Renal pelvis (tissue), 4 donors: Measurements from ENCODE around the gene HNRNPA3. TPM values are rescaled to one million over a fixed set of nuclear protein-coding genes. Genes with fewer than 3 reads are reported as not detected.
"Not testable (repeated sequence)": the region's sequence is repeated elsewhere in the genome, so short reads cannot be mapped to it uniquely, and the experiment has no call there.

Experiments
- DNase-seq: peaks from one replicate; pipeline ENCODE4 v3.0.0-alpha.2; 2013
- polyA plus RNA-seq, 3 donors: library from polyadenylated mRNA; unstranded; fragments of 120-200 nt; gene quantifications; one replicate each; pipeline ENCODE4 v1.2.1, GENCODE V29; 2013; ENCODE audit not compliant: insufficient read length in 3 of 3

HNRNPA3 gene
- polyA plus RNA-seq, 3 donors: 592 to 721 (median 690) TPM

DNA sequence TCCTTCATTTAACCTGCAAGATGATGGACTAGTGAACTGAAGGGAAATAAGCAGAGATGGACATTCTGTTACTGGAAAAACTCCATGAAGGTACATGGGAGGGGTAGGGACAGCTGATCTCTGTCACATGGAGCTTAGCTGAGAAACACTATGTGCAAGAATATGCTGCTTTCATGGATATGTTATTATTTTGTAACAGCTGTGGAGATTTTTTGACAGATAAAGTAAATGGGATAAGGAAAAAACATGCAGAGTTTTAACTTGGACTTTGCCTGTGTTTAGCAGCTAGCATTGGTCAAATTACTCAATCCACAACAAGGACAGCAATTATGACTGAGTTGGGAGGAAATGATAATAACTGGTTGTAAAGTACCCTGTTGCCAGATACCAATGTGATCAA is 28.7 kb upstream of the HNRNPA3 start:
- DNase-seq: no peak

DNA sequence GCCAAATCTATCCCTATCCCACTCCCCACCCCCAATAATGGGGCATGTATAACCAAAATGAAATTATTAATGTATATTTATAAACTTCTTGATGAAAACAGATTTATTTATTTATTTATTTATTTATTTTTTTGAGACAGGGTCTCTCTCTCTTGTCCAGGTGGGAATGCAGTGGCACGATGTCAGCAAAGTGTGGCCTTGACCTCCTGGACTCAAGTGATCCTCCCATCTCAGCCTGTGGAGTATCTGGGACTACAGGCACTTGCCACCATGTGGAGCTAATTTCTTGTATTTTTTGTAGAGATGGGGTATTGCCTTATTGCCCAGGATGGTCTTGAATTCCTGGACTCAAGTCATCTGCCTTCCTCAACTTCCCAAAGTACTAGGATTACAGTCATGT is 28.0 kb upstream of the HNRNPA3 start:
- no peak for DNase-seq

DNA sequence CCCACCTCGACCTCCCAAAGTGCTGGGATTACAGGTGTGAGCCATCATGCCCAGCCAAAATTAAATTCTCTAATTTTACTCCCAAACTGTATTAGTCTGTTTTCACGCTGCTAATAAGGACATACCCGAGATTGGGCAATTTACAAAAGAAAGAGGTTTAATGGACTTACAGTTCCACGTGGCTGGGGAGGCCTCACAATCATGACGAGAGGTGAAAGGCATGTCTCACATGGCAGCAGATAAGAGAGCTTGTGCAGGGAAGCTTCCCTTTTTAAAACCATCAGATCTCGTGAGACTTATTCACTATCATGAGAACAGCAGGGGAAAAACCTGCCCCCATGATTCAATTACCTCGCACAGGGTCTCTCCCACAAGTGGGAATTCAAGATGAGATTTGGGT is 26.6 kb upstream of the HNRNPA3 start:
- not testable (repeated sequence) for DNase-seq

DNA sequence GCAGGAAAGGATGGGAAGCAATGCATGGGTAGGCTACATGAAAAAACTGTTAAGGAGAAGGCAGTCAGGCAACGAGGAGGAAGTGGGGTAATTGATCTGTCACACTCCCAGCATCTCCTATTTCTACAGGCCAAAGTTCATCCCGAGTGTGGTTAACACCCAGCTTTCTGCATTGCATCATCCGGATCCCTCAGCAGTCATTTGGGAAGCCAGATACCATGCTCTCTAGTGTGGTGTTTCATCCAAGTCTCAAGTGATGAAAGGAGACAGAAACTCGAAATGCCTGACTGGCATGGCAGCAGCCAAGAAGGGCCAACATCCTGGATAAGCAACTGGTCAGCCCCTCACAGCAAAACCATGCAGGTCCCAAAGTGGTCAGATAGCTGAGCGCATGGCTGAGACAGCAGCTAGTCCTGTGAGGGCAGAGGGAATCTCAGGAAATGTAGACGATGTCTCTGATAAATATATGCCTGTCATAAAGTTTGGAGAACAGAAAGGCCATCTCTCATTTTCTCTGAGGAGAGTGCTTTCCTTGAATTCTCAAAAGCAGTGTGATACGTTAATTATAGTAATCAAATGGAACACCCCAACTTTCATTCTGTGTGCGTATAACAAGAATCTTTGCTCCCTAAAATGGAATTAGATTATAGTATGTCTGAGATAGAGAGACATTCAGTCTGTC is 24.8 kb upstream of the HNRNPA3 start:
- peak; percentile 75 for DNase-seq

DNA sequence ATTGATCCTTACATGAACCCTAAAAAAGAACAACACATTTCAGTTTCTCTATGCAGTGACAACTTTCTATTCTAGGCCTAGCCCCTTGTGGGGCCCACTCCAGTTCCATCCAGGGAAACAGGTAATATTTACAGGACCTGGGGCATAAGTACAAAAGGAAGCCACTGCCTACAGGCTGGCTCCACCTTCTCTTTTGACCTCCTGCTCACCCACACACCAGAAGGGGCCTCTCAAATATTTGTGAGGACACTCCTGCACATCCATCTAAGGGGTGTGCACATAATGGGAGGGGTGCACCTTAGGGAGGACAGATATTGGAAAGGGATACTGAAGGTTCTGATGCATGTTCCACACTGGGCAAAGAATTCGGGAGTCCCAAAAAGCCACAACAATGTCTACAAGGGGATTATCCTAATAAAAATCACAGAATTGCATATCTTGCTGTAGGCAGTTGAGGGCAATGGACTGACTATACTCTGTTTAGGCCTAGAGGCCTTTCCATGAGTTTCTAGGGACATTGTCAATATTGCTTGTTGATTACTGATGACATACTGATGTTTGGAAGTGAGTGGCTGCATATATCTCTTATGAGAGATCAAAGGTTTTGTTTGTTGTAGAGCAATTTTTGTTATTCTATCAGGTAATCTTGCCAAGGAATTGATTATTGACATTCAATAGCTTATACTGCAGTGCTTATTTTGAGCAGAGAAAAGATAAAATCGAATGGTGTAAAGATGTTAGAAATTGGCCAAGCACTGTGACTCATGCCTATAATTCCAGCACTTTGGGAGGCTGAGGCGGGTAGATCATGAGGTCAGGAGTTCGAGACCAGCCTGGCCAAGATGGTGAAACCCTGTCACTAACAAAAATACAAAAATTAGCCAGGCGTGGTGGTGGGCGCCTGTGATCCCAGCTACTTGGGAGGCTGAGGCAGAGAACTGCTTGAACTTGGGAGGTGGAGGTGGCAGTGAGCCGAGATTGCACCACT is 23.8 kb upstream of the HNRNPA3 start:
- DNase-seq: no peak

DNA sequence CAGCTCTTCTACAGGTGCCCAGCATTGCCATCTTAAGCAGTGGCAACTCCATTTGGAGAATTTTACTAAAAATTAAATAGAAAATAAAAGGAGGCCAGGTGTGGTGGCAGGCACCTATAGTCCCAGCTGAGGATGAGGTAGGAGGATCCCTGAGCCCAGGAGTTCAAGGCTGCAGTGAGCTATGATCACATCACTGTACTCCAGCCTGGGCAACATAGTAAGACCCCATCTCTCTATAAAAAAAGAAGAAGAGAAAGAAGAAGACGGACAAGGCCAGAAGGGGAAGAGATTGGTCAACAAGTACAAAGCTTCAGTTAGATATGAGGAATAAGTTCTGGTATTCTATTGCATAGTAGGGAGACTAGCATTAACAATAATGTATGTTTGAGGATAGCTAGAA is 21.7 kb upstream of the HNRNPA3 start:
- no peak for DNase-seq

DNA sequence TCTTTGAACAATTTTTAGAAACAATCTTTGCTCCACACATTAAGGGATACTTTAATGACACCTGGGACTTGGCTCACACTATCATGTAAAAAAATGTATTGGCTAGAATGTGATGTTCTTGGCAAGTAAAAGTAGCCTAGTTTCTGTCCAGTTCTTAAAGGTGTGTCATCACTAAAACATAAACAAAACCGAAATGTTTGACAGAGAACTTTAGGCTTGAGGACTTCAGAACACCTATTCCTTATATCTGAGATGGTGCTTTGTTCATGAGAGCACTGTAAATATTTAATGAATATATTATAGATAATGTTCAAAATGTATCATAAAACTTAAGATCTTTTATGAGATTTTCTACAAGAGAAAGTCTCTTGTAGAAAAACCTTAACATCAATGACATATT is 19.8 kb upstream of the HNRNPA3 start:
- DNase-seq: no peak

DNA sequence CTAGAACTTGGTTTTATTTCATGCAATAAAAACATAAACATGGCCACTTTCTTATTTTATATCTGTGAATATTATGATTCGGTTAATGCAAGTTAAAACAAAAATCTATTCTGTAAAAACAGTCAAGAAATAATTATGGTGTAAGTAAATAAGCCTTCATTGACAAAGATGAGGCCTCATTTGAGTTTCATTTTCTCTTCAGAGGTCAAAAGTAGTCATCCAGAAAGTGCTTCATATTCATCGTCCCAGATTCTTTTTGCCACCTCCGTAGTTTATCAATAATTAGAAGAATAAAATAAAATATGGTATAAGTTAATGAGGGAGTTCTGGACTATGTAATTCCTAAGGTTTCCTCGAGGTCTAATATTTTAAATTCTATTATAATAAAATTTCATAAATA is 19.4 kb upstream of the HNRNPA3 start:
- DNase-seq: no peak

DNA sequence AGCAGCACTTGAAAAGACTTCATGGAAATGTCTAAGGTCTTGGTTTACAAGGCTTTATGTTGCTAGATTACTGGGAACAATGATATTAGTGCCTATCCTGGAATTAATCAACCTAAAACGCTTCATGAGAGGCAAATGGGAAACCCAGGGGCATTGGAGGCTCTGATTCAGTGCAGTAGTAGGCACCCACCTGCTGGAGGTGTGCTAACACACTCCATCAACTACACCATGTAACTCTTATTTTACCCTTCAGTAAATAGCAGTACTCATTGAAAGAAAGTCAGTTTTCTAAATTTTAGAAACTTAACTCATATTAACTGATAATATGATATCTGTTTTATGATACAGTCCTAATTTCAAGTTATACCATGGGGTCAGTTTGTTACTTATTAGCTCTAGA is 17.4 kb upstream of the HNRNPA3 start:
- DNase-seq: no peak

DNA sequence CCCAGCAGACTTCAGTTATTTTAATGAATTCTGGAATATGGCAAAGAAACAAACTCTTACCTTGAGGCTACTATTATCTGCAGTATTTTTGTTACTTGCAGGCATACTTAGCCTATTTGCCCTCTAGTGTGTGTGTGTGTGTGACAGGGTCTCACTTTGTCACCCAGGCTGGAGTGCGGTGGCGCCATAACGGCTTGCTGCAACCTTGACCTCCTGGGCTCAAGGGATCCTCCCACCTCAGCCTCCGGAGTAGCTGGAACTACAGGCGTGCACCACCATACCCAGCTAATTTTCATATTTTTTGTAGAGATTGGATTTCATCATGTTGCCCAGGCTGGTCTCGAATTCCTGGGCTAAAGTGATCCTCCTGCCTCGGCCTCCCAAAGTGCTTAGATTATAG is 12.2 kb upstream of the HNRNPA3 start:
- DNase-seq: not testable (repeated sequence)

DNA sequence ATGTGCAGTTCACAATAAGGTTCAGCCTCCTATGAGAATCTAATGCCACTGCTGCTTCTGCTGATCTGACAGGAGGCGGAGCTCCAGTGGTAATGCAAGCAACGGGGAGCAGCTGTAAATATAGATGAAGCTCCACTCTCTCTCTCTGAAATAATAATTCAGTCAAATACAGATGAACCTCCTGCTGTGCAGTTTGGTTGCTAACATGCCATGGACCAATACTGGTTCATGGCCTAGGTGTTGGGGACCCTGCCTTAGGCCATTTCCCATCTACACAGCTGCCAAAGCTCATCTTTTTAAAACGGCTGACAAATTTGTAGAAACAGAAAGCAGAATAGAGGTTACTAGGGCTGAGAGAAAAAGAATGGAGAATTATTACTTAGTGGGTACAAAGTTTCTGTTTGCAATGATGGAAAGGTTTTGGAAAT is 10.7 kb upstream of the HNRNPA3 start:
- no peak for DNase-seq

DNA sequence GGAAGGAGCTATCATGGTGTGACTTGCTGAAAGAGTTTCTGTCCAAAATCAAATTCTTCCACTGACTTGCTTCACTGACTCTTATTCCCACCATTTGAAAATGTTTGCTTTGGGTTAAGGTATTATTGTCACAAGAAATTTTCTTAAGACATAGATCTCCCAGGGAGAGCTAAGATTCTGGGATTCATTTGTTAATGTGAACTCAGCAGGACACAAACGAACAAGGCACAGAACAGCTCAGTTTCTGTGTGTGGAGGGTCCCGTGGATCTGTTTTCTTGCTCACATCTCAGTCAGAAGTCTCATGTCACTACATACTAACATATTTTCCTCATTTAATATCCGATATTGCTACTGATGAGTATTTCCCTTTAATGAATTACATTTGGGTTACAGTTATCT is 8.2 kb upstream of the HNRNPA3 start:
- DNase-seq: no peak

DNA sequence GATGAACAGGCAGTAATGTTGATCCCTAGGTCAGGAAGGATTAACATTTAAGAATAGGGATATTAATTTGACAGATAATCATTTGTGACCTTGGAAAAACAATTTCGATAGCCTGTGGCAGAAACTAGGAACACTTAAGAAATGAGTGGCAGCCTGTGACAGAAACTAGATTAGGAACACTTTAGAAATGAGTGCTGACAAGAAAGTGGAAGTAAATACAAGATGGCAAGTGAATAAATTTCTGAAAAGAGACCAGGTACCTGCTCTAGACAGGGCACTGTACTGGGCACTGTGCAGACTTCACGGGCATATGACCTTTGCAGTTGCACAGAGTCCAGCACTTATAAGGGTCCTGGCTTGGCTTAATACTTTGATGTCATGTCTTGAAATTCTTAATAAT is 5.5 kb upstream of the HNRNPA3 start:
- no peak for DNase-seq

DNA sequence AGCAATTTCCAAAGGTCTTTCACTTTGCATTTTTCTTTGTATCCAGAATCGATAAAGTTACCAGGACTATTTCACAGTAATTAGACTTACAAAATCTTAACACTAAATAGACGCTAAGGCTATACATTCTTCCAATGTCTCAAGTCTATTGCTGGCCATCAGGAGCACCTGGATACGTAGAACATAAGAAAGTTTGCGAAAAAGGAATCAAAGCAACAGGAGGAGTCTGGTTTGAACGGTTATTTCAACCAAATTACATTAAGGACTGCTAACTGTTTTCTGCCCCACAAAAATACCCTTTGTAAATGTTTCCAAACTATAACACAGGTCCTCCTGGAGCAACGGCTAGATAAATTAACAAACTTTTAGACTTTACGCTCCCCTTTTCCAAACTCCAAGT is 1.4 kb upstream of the HNRNPA3 start:
- DNase-seq: no peak

DNA sequence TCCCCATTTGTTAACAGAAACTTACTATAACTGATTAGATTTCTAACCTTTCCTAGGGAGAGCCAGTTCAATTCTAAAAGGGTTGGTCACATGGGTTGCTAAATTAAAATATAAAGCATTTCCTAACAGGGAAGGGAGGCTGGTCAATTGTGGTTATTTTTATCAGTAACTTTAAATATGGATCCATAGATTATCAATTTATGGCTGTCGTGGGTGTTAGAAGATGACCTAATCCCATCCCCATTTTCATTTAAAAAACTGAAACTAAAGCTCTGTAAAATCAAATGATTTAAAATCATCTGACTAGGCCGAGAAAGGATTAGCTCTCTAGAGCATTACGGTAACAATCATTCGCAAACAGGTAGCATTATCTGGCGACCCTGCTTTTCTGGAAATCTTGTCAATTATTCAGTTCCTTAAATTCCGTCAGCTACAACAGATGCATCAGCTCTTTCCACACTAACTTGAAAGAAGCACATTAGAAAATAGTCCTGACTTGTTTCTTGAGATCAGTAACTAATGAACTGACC is 953 bp upstream of the HNRNPA3 start:
- DNase-seq: no peak

DNA sequence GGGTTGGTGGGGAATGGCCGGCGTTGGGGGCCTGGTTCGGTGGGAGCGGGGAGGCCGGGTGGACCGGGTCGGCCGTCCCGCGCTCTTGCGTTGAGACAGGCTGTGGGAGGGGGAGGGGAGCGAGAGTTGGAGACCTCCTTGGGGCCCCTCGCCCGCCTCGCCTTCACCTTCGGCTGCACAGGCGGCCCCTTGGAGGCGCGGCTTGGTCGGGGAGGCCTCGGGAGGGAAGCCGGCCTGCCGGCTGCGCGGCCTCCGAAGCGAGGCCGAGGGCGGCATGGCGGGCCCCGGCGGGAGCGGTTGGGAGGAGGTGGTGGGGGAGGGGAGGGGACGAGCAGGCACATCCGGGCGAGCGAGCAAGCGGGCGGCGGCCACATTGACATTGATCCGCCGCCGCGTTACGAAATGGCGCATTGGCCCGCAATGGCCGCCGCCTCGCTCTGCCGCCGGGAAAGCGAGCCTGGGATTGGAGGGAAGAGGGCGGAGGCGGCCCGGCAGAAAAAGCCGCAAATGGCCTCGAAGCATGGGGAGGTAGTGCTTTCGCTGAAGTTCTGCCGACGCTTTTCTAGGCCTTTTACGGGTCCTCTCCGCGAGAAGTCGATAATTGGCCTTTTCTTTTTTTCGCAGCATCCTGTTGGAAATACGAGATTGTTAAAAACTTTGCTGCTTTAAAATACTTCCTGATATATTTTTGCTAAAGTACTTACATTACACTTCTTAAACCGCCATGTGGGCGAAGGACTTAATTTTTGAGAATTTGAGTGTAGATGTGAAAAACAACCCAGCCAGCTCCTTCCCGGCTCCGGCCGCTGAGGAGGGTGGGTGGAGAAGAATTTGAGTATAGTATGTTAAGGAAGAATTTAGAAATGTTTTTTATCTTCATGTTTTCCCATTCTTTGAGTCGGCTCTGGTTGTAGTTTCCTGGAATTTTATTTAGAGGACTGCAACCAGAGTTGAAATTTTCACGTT is 580 bp downstream of the HNRNPA3 start:
- DNase-seq: peak; percentile 86

DNA sequence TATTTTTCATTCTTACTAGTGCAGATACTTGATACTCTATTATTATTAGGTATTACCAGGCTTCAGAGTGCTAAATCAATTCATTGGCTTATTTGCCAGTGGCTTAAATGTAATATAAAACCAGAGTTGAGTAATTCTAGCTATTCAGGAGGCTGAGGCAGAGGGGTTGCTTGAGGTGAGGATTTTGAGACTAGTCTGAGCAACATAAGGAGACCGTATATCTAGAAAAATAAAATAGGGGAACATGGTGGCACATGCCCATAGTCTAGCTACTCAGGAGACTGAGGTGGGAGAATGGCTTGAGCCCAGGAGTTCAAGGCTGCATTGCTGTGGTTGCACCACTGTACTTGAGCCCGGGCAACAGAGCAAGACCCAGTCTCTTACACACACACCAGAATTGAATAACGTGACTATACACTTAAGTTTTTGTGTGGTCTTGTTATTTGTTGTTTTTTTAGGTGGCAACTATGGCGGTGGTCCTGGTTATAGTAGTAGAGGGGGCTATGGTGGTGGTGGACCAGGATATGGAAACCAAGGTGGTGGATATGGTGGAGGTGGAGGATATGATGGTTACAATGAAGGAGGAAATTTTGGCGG is 4.8 kb downstream of the HNRNPA3 start:
- no peak for DNase-seq

DNA sequence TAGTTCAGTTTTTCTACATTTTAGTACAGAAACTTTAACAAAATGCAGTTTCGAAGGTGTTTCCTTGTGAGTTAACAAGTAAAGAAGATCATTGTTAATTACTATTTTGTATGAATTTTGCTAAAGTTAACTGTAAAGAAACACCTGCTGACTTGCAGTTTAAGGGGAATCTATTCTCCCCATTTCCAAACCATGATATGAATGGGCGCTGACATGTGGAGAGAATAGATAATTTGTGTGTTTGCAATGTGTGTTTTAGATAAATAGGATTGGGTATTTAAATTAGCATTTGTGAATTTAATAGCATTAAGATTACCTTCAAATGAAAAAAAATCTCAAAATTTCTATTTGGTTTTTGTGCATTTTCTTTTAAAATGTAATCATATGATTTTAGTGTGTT is 7.2 kb downstream of the HNRNPA3 start:
- not testable (repeated sequence) for DNase-seq

DNA sequence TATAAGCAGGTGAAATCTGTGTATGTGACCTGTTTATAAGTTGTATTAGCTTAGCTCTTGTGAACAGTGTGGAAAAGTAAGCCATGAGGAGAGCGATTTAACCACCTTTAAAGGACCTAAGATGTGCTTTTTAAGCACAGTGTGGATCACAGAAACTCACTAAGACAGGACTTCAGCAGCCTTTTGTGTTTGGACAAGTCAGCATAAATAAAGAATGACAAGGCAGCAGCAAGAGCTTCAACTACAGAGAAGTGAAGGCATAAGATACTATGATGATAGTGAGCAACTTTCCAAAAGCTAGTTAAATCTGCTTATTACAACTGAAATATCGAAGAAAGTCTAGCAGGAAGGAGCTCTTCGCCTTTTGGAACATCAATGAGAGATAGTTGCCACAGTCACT is 8.9 kb downstream of the HNRNPA3 start:
- DNase-seq: no peak

DNA sequence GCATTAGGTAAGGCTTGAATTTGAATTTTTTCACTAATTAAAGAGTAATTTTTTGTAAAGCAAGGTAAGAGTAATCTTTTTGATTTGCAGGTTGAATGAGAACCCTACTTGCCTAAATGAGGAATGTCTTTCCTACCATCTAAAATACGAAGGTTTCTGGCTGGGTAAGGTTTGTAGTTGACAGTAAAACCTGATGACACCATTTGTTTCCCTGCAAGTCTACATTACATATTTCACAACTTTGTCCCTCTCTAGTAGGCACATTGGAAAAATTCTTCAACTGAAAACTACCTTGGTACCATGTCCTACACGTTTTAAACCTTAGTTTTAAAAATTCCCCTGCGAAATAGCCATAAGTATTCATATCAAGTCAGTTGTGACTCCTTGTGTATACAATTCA is 9.4 kb downstream of the HNRNPA3 start:
- DNase-seq: no peak

DNA sequence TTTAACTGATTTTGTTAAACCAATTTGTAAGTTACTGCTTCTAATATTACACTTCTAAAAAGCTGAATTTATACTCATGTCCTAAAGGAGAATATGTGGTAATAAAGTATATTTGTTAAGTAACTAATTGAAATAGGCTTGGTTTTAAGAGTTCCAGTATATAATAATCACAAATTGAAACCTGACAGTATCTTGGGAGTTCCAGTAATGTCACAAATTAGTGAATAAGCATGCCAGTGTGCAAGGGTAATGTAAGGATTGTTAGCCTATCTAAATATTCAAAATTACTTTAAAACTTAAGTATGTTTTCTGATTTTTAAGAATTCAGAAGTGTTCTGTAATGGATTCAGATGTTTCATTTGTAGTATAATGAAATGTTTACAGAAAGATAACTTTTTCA is 10.8 kb downstream of the HNRNPA3 start:
- DNase-seq: not testable (repeated sequence)
